GM20000 (cell line): ENCODE measurements around the gene FKBP1A.

Experiments
- DNase-seq: peaks from one replicate; pipeline ENCODE4 v3.0.0; 2012; ENCODE audit warnings: low spot score
- CTCF ChIP-seq: IDR thresholded peaks from 2 replicates; pipeline ENCODE4 v1.5.1; 2012; ENCODE audit warnings: mild to moderate bottlenecking, control low read depth; ENCODE audit errors: extremely low read depth, missing control alignments

FKBP1A gene

GRCh38 chr20:1319051-1319450, 73.8 kb downstream of the FKBP1A start:
- TF ChIP-seq CTCF, result no peak
- no peak for DNase-seq
